B cell (primary cell): ENCODE results near the gene HEG1. TPM values are rescaled to one million over a fixed set of nuclear protein-coding genes. Genes with fewer than 3 reads are reported as not detected.
"Not testable (repeated sequence)": the region's sequence is repeated elsewhere in the genome, so short reads cannot be mapped to it uniquely, and the experiment has no call there.

Experiments
- ATAC-seq: fragments of 200-7000 bp; cut with Tn5 transposase; one replicate; pipeline ENCODE4 v1.10.0; 2021; ENCODE audit warnings: low read depth, mild to moderate bottlenecking, moderate number of reproducible peaks, moderate library complexity
- CTCF ChIA-PET: fragments of 350-600 bp; sonication (Branson Sonifier 250); formaldehyde crosslinking; loops from one replicate; lab custom pipeline; 2021; ENCODE audit warnings: antibody characterized with exemption, inconsistent platforms; lab: Charles Lee
- POLR2A ChIA-PET: fragments of 350-600 bp; sonication (Branson Sonifier 250); formaldehyde crosslinking; loops from one replicate; lab custom pipeline; 2021; ENCODE audit warnings: antibody characterized with exemption; lab: Charles Lee
- DNase-seq: peaks from one replicate; pipeline ENCODE4 v3.0.0; 2013
- H2AFZ ChIP-seq: 2 replicates; pipeline ENCODE4 v1.6.1; 2012; ENCODE audit warnings: mild to moderate bottlenecking, low read depth, low read length; ENCODE audit not compliant: insufficient read depth, poor library complexity, severe bottlenecking
- H3K27ac ChIP-seq, 2 donors: 1 replicate in 1 of 2; 2 replicates in 1 of 2; pipeline ENCODE4 v1.5.1; 2012 to 2013; ENCODE audit warnings: low read length in 2 of 2, mild to moderate bottlenecking in 2 of 2, moderate library complexity in 1 of 2
- H3K27me3 ChIP-seq, 4 experiments: fragments of 200-600 bp in 1 of 4; sonication (generic) in 1 of 4; replicated peaks in 1 of 4; 1 replicate in 2 of 4; 2 replicates in 2 of 4; pipeline versions ENCODE4 v1.6.1 to v1.7.0; 2013 to 2016; ENCODE audit warnings: low read length in 3 of 4, mild to moderate bottlenecking in 2 of 4, mixed read lengths in 1 of 4, moderate library complexity in 1 of 4; ENCODE audit not compliant: insufficient read depth in 4 of 4, control insufficient read depth in 3 of 4; ENCODE audit errors: control extremely low read depth in 1 of 4
- H3K36me3 ChIP-seq, 2 experiments: replicated peaks in 1 of 2; 1 replicate in 1 of 2; 2 replicates in 1 of 2; pipeline versions ENCODE4 v1.6.1 to v1.7.1; 2013; ENCODE audit warnings: low read length in 1 of 2; ENCODE audit not compliant: insufficient read depth in 2 of 2, control insufficient read depth in 1 of 2; ENCODE audit errors: control extremely low read depth in 1 of 2, extremely low read depth in 1 of 2
- H3K4me1 ChIP-seq, 2 donors: fragments of 200-600 bp in 1 of 2; sonication (generic) in 1 of 2; 1 replicate in 1 of 2; 2 replicates in 1 of 2; pipeline versions ENCODE4 v1.5.1 to v1.6.1; 2013 to 2017; ENCODE audit warnings: low read length in 2 of 2; ENCODE audit not compliant: control insufficient read depth in 2 of 2, insufficient read depth in 2 of 2
- H3K4me2 ChIP-seq: replicated peaks from 2 replicates; pipeline ENCODE3; 2012; ENCODE audit warnings: mild to moderate bottlenecking, low read depth, low read length; ENCODE audit not compliant: poor library complexity, severe bottlenecking
- H3K4me3 ChIP-seq, 5 experiments: fragments of 200-600 bp in 1 of 5; sonication (generic) in 1 of 5; 1 replicate in 3 of 5; 2 replicates in 2 of 5; pipeline versions ENCODE4 v1.5.1 to v1.7.0; 2011 to 2016; ENCODE audit warnings: low read length in 4 of 5, mild to moderate bottlenecking in 4 of 5, low read depth in 2 of 5, control low read depth in 1 of 5, moderate library complexity in 1 of 5; ENCODE audit not compliant: insufficient read depth in 1 of 5; ENCODE audit errors: control extremely low read depth in 1 of 5, extremely low read depth in 1 of 5
- H3K79me2 ChIP-seq: fragments of 200-600 bp; sonication (generic); one replicate; pipeline ENCODE4 v1.6.0; 2016; ENCODE audit warnings: low read length; ENCODE audit not compliant: control insufficient read depth, insufficient read depth
- H3K9ac ChIP-seq: fragments of 200-600 bp; sonication (generic); 2 replicates; pipeline ENCODE4 v1.6.1; 2017; ENCODE audit warnings: mild to moderate bottlenecking, low read length, moderate library complexity
- H3K9me3 ChIP-seq, 3 donors: one replicate each; pipeline versions ENCODE4 v1.6.1 to v1.7.1; 2013; ENCODE audit warnings: low read length in 2 of 3; ENCODE audit not compliant: control insufficient read depth in 2 of 3, insufficient read depth in 1 of 3; ENCODE audit errors: control extremely low read depth in 1 of 3
- H4K20me1 ChIP-seq: 2 replicates; pipeline ENCODE4 v1.6.0; 2012; ENCODE audit warnings: mild to moderate bottlenecking, low read length; ENCODE audit not compliant: insufficient read depth, control insufficient read depth, poor library complexity, severe bottlenecking
- H3K27ac Mint-ChIP-seq: one replicate; pipeline ENCODE4 v1.8.0; 2021; ENCODE audit warnings: mixed read lengths
- H3K27me3 Mint-ChIP-seq: one replicate; pipeline ENCODE4 v1.8.0; 2021; ENCODE audit warnings: mixed read lengths
- H3K4me1 Mint-ChIP-seq: one replicate; pipeline ENCODE4 v1.8.0; 2021; ENCODE audit warnings: mixed read lengths
- H3K4me3 Mint-ChIP-seq: one replicate; pipeline ENCODE4 v1.8.0; 2021; ENCODE audit warnings: mixed read lengths
- H3K9me3 Mint-ChIP-seq: one replicate; pipeline ENCODE4 v1.8.0; 2022; ENCODE audit warnings: mixed read lengths; ENCODE audit not compliant: insufficient read depth
- EZH2 ChIP-seq: IDR thresholded peaks from 2 replicates; pipeline ENCODE4 v1.6.1; 2012; ENCODE audit warnings: borderline replicate concordance, low read depth, mild to moderate bottlenecking, moderate library complexity, low read length; ENCODE audit not compliant: insufficient read depth, poor library complexity, severe bottlenecking
- WGBS: methylation state at CpG from one replicate; pipeline ENCODE4 v1.1.5; 2013; ENCODE audit warnings: missing lambda C conversion rate; ENCODE audit not compliant: insufficient coverage; 5-methylcytosine and 5-hydroxymethylcytosine counted together
- intact Hi-C: fragments of 100-400 bp; cut with micrococcal nuclease; formaldehyde crosslinking; loops from one replicate; pipeline ENCODE4 v1.10.0; 2022
- polyA plus RNA-seq: library from polyadenylated mRNA; depleted of rRNA; stranded (reverse); fragments of >200 nt; gene quantifications from 2 replicates; pipeline ENCODE4 v1.2.3, GENCODE V29; 2012
- total RNA-seq, 2 donors: library from RNA; stranded (reverse); fragments of 120-200 nt in 1 of 2; gene quantifications; 1 replicate in 1 of 2; 2 replicates in 1 of 2; pipeline versions ENCODE4 v1.2.3 to v1.2.4, GENCODE V29; 2013 to 2022
- TF ChIP-seq, protein P1 (sequence below): fragments of 200-600 bp; IDR thresholded peaks from one replicate; pipeline ENCODE4 v1.8.0; 2022; ENCODE audit warnings: antibody characterized with exemption, mild to moderate bottlenecking

HEG1 gene
- total and polyA plus RNA-seq, 2 donors (not counting 1 experiment from before 2014, with no cell fraction given) = 5.1 to 9.2 TPM

GRCh38 chr3:125083776-125084175 lies 28.0 kb upstream of the HEG1 start:
- Histone ChIP-seq H3K4me1 (no peaks in the 10 kb centered on the region), H3K4me2 (no peak overlapping the region), H3K36me3 (no peaks in the 10 kb centered on the region), H3K9ac (no peak overlapping the region), H3K27ac (no peak overlapping the region), H3K4me3 (no peak overlapping the region), H3K79me2 (no peaks in the 10 kb centered on the region), H2AFZ (no peak overlapping the region), H4K20me1 (no peaks in the 10 kb centered on the region), H3K9me3 (no peaks in the 10 kb centered on the region), H3K27me3 (no peaks in the 10 kb centered on the region)
- H3K27me3 Mint-ChIP-seq = no peaks in the 10 kb centered on the region
- ChIA-PET POLR2A (no interaction called here), CTCF (interaction anchor here (0.9 kb wide), 1 partner anchor 89 kb away, joined by 4 read pairs; no protein-coding TSS in a partner anchor)
- H3K27ac Mint-ChIP-seq = no peak overlapping the region
- H3K4me3 Mint-ChIP-seq = no peak overlapping the region
- intact Hi-C loops = no loop called here
- WGBS = 77% methylated on average over 8 of the region's 10 CpGs
- H3K9me3 Mint-ChIP-seq = no peaks in the 10 kb centered on the region
- DNase-seq = no peak
- TF ChIP-seq EZH2 = no peak
- TF ChIP-seq, protein P1, sequence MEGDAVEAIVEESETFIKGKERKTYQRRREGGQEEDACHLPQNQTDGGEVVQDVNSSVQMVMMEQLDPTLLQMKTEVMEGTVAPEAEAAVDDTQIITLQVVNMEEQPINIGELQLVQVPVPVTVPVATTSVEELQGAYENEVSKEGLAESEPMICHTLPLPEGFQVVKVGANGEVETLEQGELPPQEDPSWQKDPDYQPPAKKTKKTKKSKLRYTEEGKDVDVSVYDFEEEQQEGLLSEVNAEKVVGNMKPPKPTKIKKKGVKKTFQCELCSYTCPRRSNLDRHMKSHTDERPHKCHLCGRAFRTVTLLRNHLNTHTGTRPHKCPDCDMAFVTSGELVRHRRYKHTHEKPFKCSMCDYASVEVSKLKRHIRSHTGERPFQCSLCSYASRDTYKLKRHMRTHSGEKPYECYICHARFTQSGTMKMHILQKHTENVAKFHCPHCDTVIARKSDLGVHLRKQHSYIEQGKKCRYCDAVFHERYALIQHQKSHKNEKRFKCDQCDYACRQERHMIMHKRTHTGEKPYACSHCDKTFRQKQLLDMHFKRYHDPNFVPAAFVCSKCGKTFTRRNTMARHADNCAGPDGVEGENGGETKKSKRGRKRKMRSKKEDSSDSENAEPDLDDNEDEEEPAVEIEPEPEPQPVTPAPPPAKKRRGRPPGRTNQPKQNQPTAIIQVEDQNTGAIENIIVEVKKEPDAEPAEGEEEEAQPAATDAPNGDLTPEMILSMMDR = no peak
- H3K4me1 Mint-ChIP-seq = peaks cover 2% of the 10 kb centered on the region
- ATAC-seq = no peak

GRCh38 chr3:125082339-125082738 lies 26.5 kb upstream of the HEG1 start:
- H4K20me1 ChIP-seq, H3K79me2 ChIP-seq, intact Hi-C loops, CTCF ChIA-PET, H3K36me3 ChIP-seq, H3K4me1 ChIP-seq, H3K9ac ChIP-seq, H3K27ac ChIP-seq, H3K9me3 Mint-ChIP-seq, H2AFZ ChIP-seq, DNase-seq, H3K27ac Mint-ChIP-seq, H3K9me3 ChIP-seq, H3K4me3 Mint-ChIP-seq, H3K4me2 ChIP-seq, H3K27me3 Mint-ChIP-seq, POLR2A ChIA-PET, ATAC-seq, H3K27me3 ChIP-seq, H3K4me3 ChIP-seq: not testable (repeated sequence)
- 65% methylated on average over 3 of the region's 4 CpGs for WGBS
- H3K4me1 Mint-ChIP-seq = peaks cover 13% of the 10 kb centered on the region
